ENCODE results near the gene MCAT.

- TF ChIP-seq ZNF384 (IDR thresholded peaks at IDR 0.05) (no peak), LEF1 (IDR thresholded peaks at IDR 0.05; ENCODE audit: borderline replicate concordance) (no peak), NFRKB (IDR thresholded peaks at IDR 0.05) (no peak), TARDBP (IDR thresholded peaks at IDR 0.05) (no peak), FOXM1 (IDR thresholded peaks at IDR 0.05; ENCODE audit: borderline replicate concordance) (no peak), SUZ12 (IDR thresholded peaks at IDR 0.05) (no peak), CTBP1 (IDR thresholded peaks at IDR 0.05; ENCODE audit: borderline replicate concordance) (no peak), SP1 (IDR thresholded peaks at IDR 0.05) (no peak), FOXK2 (IDR thresholded peaks at IDR 0.05) (no peak), ELF4 (IDR thresholded peaks at IDR 0.05) (no peak), HDGF (IDR thresholded peaks at IDR 0.05; ENCODE audit: borderline replicate concordance) (no peak), BHLHE40 (IDR thresholded peaks at IDR 0.05; ENCODE audit: borderline replicate concordance) (no peak), FOXA1 (IDR thresholded peaks at IDR 0.05) (no peak), ARNT (IDR thresholded peaks at IDR 0.05) (no peak)
These were observed 48.6 kb downstream of the MCAT start for GRCh38 chr22:43094551-43094950.

Data from HEK293T (cell line).